Measurements from ENCODE around the gene GAGE12H. TPM values are rescaled to one million over a fixed set of nuclear protein-coding genes. Genes with fewer than 3 reads are reported as not detected.
"Not testable (repeated sequence)": the region's sequence is repeated elsewhere in the genome, so short reads cannot be mapped to it uniquely, and the experiment has no call there.

The GAGE12H gene, protein sequence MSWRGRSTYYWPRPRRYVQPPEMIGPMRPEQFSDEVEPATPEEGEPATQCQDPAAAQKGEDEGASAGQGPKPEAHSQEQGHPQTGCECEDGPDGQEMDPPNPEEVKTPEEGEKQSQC
- total RNA-seq (2016; rRNA removed; fragmentation: Illumina TruSeq; extraction: Trizol), result not detected in 2 replicates
- not detected in 2 replicates for total RNA-seq (2016; cell fraction: cytosol; rRNA removed; fragmentation: Illumina TruSeq; extraction: Trizol; ENCODE audit: low read depth)
- not detected in 2 replicates for total RNA-seq (2016; cell fraction: insoluble cytoplasmic fraction; rRNA removed; fragmentation: Illumina TruSeq; extraction: Trizol)
- not detected in 2 replicates for total RNA-seq (2016; cell fraction: membrane; rRNA removed; fragmentation: Illumina TruSeq; extraction: Trizol)
- total RNA-seq (2016; cell fraction: nucleus; rRNA removed; fragmentation: Illumina TruSeq; extraction: Trizol), result not detected in 2 replicates
- polyA plus RNA-seq (2011; rRNA removed), result not detected in 2 replicates
- not detected in 2 replicates for polyA plus RNA-seq (2011; cell fraction: cytosol; rRNA removed)
- not detected in 2 replicates for polyA plus RNA-seq (2011; cell fraction: nucleus; rRNA removed)
- not detected in 2 replicates for polyA plus RNA-seq (2012)
- polyA plus RNA-seq (2016; cell fraction: cytosol; fragmentation: Illumina TruSeq; extraction: Trizol; ENCODE audit: low read depth), result not detected in 2 replicates
- polyA plus RNA-seq (2016; cell fraction: insoluble cytoplasmic fraction; fragmentation: Illumina TruSeq; extraction: Trizol; ENCODE audit: low read depth), result not detected in 2 replicates
- polyA plus RNA-seq (2016; cell fraction: membrane; fragmentation: Illumina TruSeq; extraction: Trizol; ENCODE audit: low read depth), result not detected in 2 replicates
- polyA plus RNA-seq (2016; cell fraction: nucleus; fragmentation: Illumina TruSeq; extraction: Trizol; ENCODE audit: insufficient read depth, low read depth), result not detected in 2 replicates
- not detected in 2 replicates for polyA minus RNA-seq (2011; rRNA and poly(A)+ RNA removed; ENCODE audit: low replicate concordance)
- not detected in 2 replicates for polyA minus RNA-seq (2011; cell fraction: cytosol; rRNA and poly(A)+ RNA removed)
- polyA minus RNA-seq (2011; cell fraction: nucleus; rRNA and poly(A)+ RNA removed), result not detected in 2 replicates
- Bru-seq, nascent RNA, result not detected
- not detected for BruChase-seq, experiment 1, labeled RNA remaining after a 6-hour chase
- not detected for BruChase-seq, experiment 2, labeled RNA remaining after a 2-hour chase
- long read RNA-seq, experiment 1, result 0 reads
- long read RNA-seq, experiment 2, result 0 reads

DNA sequence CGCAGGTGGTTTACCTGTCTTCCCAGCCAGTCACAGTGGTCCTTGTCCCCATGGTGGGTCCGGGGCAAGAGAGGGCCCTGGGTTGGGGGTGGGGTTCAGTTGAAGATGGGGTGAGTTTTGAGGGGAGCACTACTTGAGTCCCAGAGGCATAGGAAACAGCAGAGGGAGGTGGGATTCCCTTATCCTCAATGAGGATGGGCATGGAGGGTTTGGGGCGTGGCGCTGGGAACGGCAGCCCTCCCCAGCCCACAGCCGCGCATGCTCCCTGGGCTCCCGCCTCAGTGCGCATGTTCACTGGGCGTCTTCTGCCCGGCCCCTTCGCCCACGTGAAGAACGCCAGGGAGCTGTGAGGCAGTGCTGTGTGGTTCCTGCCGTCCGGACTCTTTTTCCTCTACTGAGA, at the start of gene GAGE12H:
GAGE12H (plus strand) TSS at position 301 of the 400 bp plus-strand sequence. CDS start 1,155 bp downstream, outside the sequence.
- intact Hi-C loops (cut with micrococcal nuclease; ENCODE audit: unreplicated experiment); H3K9ac ChIP-seq (ENCODE audit: insufficient read depth, low read depth, low read length); H3K4me1 ChIP-seq (ENCODE audit: insufficient read depth, low read length); H3K9me3 ChIP-seq (ENCODE audit: low read length); ATAC-seq; BruUV-seq (replicated peaks); H4K20me1 ChIP-seq (ENCODE audit: insufficient read depth, low read length); H3K36me3 ChIP-seq (replicated peaks in 1 of 2; ENCODE audit: control insufficient read depth in 1 of 2, insufficient read depth in 2 of 2, low read length in 2 of 2); DNase-seq (ENCODE audit: low spot score); H2AFZ ChIP-seq (ENCODE audit: low read length); FAIRE-seq; CTCF ChIA-PET (ENCODE audit: low intra/inter-chr PET ratio, low total read pairs); H3K27me3 ChIP-seq (ENCODE audit: control insufficient read depth in 1 of 2, insufficient read depth in 2 of 2, low read length in 2 of 2); H3K4me3 ChIP-seq (replicated peaks in 1 of 3; ENCODE audit: insufficient read depth in 1 of 3, low read depth in 2 of 3, low read length in 3 of 3); H3K79me2 ChIP-seq (ENCODE audit: insufficient read depth, low read length); H3K4me2 ChIP-seq (ENCODE audit: low read depth, low read length); H3K27ac ChIP-seq (ENCODE audit: extremely low read length, insufficient read depth, low read length); POLR2A ChIA-PET; in situ Hi-C loops (cut with HindIII; ENCODE audit: extremely low pct_ligation_motif_present, low pct_unique_long_range_greater_than_20kb): not testable (repeated sequence)
- no CpG with 5 or more reads among the region's 16 CpGs for whole genome bisulfite sequencing (ENCODE audit: low lambda C conversion rate)

DNA sequence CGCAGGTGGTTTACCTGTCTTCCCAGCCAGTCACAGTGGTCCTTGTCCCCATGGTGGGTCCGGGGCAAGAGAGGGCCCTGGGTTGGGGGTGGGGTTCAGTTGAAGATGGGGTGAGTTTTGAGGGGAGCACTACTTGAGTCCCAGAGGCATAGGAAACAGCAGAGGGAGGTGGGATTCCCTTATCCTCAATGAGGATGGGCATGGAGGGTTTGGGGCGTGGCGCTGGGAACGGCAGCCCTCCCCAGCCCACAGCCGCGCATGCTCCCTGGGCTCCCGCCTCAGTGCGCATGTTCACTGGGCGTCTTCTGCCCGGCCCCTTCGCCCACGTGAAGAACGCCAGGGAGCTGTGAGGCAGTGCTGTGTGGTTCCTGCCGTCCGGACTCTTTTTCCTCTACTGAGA, 47.9 kb upstream of the GAGE12H start, which contains the start of gene GAGE12C:
GAGE12C (plus strand) TSS at position 301 of the 400 bp plus-strand sequence. CDS start 1,155 bp downstream, outside the sequence.
- H3K4me3 ChIP-seq (replicated peaks in 1 of 3; ENCODE audit: insufficient read depth in 1 of 3, low read depth in 2 of 3, low read length in 3 of 3); H3K27me3 ChIP-seq (ENCODE audit: control insufficient read depth in 1 of 2, insufficient read depth in 2 of 2, low read length in 2 of 2); BruUV-seq (replicated peaks); H3K9me3 ChIP-seq (ENCODE audit: low read length); H3K27ac ChIP-seq (ENCODE audit: extremely low read length, insufficient read depth, low read length); H4K20me1 ChIP-seq (ENCODE audit: insufficient read depth, low read length); POLR2A ChIA-PET; H3K36me3 ChIP-seq (replicated peaks in 1 of 2; ENCODE audit: control insufficient read depth in 1 of 2, insufficient read depth in 2 of 2, low read length in 2 of 2); H2AFZ ChIP-seq (ENCODE audit: low read length); FAIRE-seq; H3K4me2 ChIP-seq (ENCODE audit: low read depth, low read length); CTCF ChIA-PET (ENCODE audit: low intra/inter-chr PET ratio, low total read pairs); DNase-seq (ENCODE audit: low spot score); H3K9ac ChIP-seq (ENCODE audit: insufficient read depth, low read depth, low read length); H3K4me1 ChIP-seq (ENCODE audit: insufficient read depth, low read length); H3K79me2 ChIP-seq (ENCODE audit: insufficient read depth, low read length); intact Hi-C loops (cut with micrococcal nuclease; ENCODE audit: unreplicated experiment); ATAC-seq; in situ Hi-C loops (cut with HindIII; ENCODE audit: extremely low pct_ligation_motif_present, low pct_unique_long_range_greater_than_20kb): not testable (repeated sequence)
- WGBS (ENCODE audit: low lambda C conversion rate), result no CpG with 5 or more reads among the region's 16 CpGs

DNA sequence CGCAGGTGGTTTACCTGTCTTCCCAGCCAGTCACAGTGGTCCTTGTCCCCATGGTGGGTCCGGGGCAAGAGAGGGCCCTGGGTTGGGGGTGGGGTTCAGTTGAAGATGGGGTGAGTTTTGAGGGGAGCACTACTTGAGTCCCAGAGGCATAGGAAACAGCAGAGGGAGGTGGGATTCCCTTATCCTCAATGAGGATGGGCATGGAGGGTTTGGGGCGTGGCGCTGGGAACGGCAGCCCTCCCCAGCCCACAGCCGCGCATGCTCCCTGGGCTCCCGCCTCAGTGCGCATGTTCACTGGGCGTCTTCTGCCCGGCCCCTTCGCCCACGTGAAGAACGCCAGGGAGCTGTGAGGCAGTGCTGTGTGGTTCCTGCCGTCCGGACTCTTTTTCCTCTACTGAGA, 38.3 kb upstream of the GAGE12H start, which contains the start of gene GAGE12D:
GAGE12D (plus strand) TSS at position 301 of the 400 bp plus-strand sequence. CDS start 1,155 bp downstream, outside the sequence.
- CTCF ChIA-PET (ENCODE audit: low intra/inter-chr PET ratio, low total read pairs); H2AFZ ChIP-seq (ENCODE audit: low read length); FAIRE-seq; H3K27ac ChIP-seq (ENCODE audit: extremely low read length, insufficient read depth, low read length); intact Hi-C loops (cut with micrococcal nuclease; ENCODE audit: unreplicated experiment); ATAC-seq; H3K36me3 ChIP-seq (replicated peaks in 1 of 2; ENCODE audit: control insufficient read depth in 1 of 2, insufficient read depth in 2 of 2, low read length in 2 of 2); H3K27me3 ChIP-seq (ENCODE audit: control insufficient read depth in 1 of 2, insufficient read depth in 2 of 2, low read length in 2 of 2); H3K4me1 ChIP-seq (ENCODE audit: insufficient read depth, low read length); BruUV-seq (replicated peaks); POLR2A ChIA-PET; H3K9me3 ChIP-seq (ENCODE audit: low read length); H3K4me2 ChIP-seq (ENCODE audit: low read depth, low read length); in situ Hi-C loops (cut with HindIII; ENCODE audit: extremely low pct_ligation_motif_present, low pct_unique_long_range_greater_than_20kb); DNase-seq (ENCODE audit: low spot score); H3K9ac ChIP-seq (ENCODE audit: insufficient read depth, low read depth, low read length); H3K4me3 ChIP-seq (replicated peaks in 1 of 3; ENCODE audit: insufficient read depth in 1 of 3, low read depth in 2 of 3, low read length in 3 of 3); H4K20me1 ChIP-seq (ENCODE audit: insufficient read depth, low read length); H3K79me2 ChIP-seq (ENCODE audit: insufficient read depth, low read length): not testable (repeated sequence)
- no CpG with 5 or more reads among the region's 16 CpGs for WGBS (ENCODE audit: low lambda C conversion rate)

Data from HepG2 (cell line).